KMS-11 (cell line): ENCODE measurements around the gene OR6C70.

Experiments
- H2AFZ ChIP-seq: fragments of 200-600 bp; sonication (generic); 2 replicates; pipeline ENCODE4 v1.6.1; 2016; ENCODE audit warnings: antibody characterized with exemption, mixed run types, low read depth
- H3K27ac ChIP-seq: fragments of 200-600 bp; sonication (generic); 2 replicates; pipeline ENCODE4 v1.6.1; 2016; ENCODE audit warnings: mild to moderate bottlenecking, mixed run types
- H3K27me3 ChIP-seq: fragments of 200-600 bp; sonication (generic); 2 replicates; pipeline ENCODE4 v1.6.1; 2017; ENCODE audit warnings: mild to moderate bottlenecking, low read depth, mixed run types, moderate library complexity; ENCODE audit not compliant: insufficient read depth
- H3K36me3 ChIP-seq: fragments of 200-600 bp; sonication (generic); 2 replicates; pipeline ENCODE4 v1.6.1; 2017; ENCODE audit warnings: mild to moderate bottlenecking, mixed run types; ENCODE audit not compliant: insufficient read depth
- H3K4me1 ChIP-seq: fragments of 200-600 bp; sonication (generic); 2 replicates; pipeline ENCODE4 v1.6.1; 2016; ENCODE audit warnings: mild to moderate bottlenecking, low read depth, mixed run types; ENCODE audit not compliant: poor library complexity, severe bottlenecking
- H3K4me2 ChIP-seq: fragments of 200-600 bp; sonication (generic); 2 replicates; pipeline ENCODE4 v1.7.0; 2016; ENCODE audit warnings: mild to moderate bottlenecking, mixed run types
- H3K4me3 ChIP-seq: fragments of 200-600 bp; sonication (generic); IDR thresholded peaks from 2 replicates; pipeline ENCODE4 v1.6.1; 2017; ENCODE audit warnings: low read depth, low read length, mixed read lengths; ENCODE audit not compliant: insufficient read depth
- H3K79me2 ChIP-seq: fragments of 200-600 bp; sonication (generic); 2 replicates; pipeline ENCODE4 v1.6.1; 2016; ENCODE audit warnings: low read depth, mixed run types; ENCODE audit not compliant: insufficient read depth
- H3K9ac ChIP-seq: fragments of 200-600 bp; sonication (generic); 2 replicates; pipeline ENCODE4 v1.6.1; 2016; ENCODE audit warnings: mild to moderate bottlenecking, mixed run types
- H4K20me1 ChIP-seq: fragments of 200-600 bp; sonication (generic); 2 replicates; pipeline ENCODE4 v1.6.1; 2016; ENCODE audit warnings: mild to moderate bottlenecking, mixed run types; ENCODE audit not compliant: insufficient read depth
- CTCF ChIP-seq: fragments of 200-600 bp; sonication (generic); conservative IDR thresholded peaks from 2 replicates; pipeline ENCODE4 v1.6.1; 2017; ENCODE audit warnings: low read depth, mild to moderate bottlenecking, antibody characterized with exemption, low read length, moderate library complexity, mixed read lengths

The OR6C70 gene

GRCh38 chr12:55470088-55470829 lies at the start of gene OR6C70:
Gene OR6C70 (minus strand): TSS chr12:55470138. CDS start chr12:55470138, 0 bp downstream.
- H3K4me2 ChIP-seq: no peak within 1 kb of the TSS

GRCh38 chr12:55516391-55516790 lies 46.5 kb upstream of the OR6C70 start:
- no peak overlapping the region for H2AFZ ChIP-seq
- H3K36me3 ChIP-seq: no peaks in the 10 kb centered on the region
- no peak overlapping the region for H3K27ac ChIP-seq
- H3K4me3 ChIP-seq: no peak overlapping the region
- no peaks in the 10 kb centered on the region for H3K79me2 ChIP-seq
- H3K4me2 ChIP-seq: no peak overlapping the region
- H3K9ac ChIP-seq: no peak overlapping the region
- H3K27me3 ChIP-seq: no peaks in the 10 kb centered on the region
- H3K4me1 ChIP-seq: no peaks in the 10 kb centered on the region
- H4K20me1 ChIP-seq: no peaks in the 10 kb centered on the region
- TF ChIP-seq CTCF: no peak

More at GRCh38 chr12:55470088-55470829, at the start of gene OR6C70:
- Histone ChIP-seq H3K27me3 (no peaks in the 10 kb centered on the region), H3K36me3 (no peaks in the 10 kb centered on the region), H3K79me2 (no peaks in the 10 kb centered on the region), H2AFZ (no peak within 1 kb of the TSS), H3K4me3 (no peak within 1 kb of the TSS), H3K4me1 (peaks cover 18% of the 10 kb centered on the region), H4K20me1 (no peaks in the 10 kb centered on the region), H3K9ac (no peak within 1 kb of the TSS), H3K27ac (no peak within 1 kb of the TSS)
- TF ChIP-seq CTCF: no peak

GRCh38 chr12:55515696-55516095 lies 45.8 kb upstream of the OR6C70 start:
- no peaks in the 10 kb centered on the region for H3K36me3 ChIP-seq
- TF ChIP-seq CTCF: peak; percentile 56
- H3K4me3 ChIP-seq: no peak overlapping the region
- H3K27ac ChIP-seq: no peak overlapping the region
- no peaks in the 10 kb centered on the region for H4K20me1 ChIP-seq
- no peaks in the 10 kb centered on the region for H3K79me2 ChIP-seq
- no peak overlapping the region for H2AFZ ChIP-seq
- no peak overlapping the region for H3K4me2 ChIP-seq
- H3K9ac ChIP-seq: no peak overlapping the region
- H3K27me3 ChIP-seq: no peaks in the 10 kb centered on the region
- no peaks in the 10 kb centered on the region for H3K4me1 ChIP-seq

DNA sequence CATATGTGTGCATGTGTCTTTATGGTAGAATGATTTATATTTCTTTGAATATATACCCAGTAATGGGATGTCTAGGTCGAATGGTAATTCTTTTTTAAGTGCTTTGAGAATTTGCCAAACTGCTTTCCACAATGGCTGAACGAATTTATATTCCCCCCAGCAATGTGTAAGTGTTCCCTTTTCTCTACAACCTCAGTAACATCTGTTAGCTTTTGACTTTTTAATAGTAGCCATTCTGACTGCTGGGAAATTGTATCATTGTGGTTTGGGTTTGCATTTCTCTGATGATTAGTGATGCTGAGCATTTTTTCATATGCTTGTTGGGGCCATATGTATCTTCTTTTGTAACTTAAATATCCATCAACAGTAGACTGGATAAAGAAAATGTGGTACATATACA lies 31.7 kb upstream of the OR6C70 start:
- Histone ChIP-seq H3K4me2 (no peak overlapping the region), H3K4me1 (no peaks in the 10 kb centered on the region), H3K79me2 (no peaks in the 10 kb centered on the region), H3K9ac (no peak overlapping the region), H4K20me1 (no peaks in the 10 kb centered on the region), H3K36me3 (no peaks in the 10 kb centered on the region), H3K4me3 (no peak overlapping the region), H3K27me3 (no peaks in the 10 kb centered on the region), H2AFZ (no peak overlapping the region), H3K27ac (no peak overlapping the region)
- no peak for TF ChIP-seq CTCF
